GM19324 (cell line): ENCODE data around the gene CHCHD10.

ENCODE experiments used
- ATAC-seq: cut with Tn5 transposase; IDR thresholded peaks from one replicate; pipeline ENCODE4 v1.9.1; 2021; ENCODE audit warnings: mild to moderate bottlenecking, moderate library complexity; ENCODE audit not compliant: unreplicated experiment, low FRiP score

CHCHD10 gene

DNA sequence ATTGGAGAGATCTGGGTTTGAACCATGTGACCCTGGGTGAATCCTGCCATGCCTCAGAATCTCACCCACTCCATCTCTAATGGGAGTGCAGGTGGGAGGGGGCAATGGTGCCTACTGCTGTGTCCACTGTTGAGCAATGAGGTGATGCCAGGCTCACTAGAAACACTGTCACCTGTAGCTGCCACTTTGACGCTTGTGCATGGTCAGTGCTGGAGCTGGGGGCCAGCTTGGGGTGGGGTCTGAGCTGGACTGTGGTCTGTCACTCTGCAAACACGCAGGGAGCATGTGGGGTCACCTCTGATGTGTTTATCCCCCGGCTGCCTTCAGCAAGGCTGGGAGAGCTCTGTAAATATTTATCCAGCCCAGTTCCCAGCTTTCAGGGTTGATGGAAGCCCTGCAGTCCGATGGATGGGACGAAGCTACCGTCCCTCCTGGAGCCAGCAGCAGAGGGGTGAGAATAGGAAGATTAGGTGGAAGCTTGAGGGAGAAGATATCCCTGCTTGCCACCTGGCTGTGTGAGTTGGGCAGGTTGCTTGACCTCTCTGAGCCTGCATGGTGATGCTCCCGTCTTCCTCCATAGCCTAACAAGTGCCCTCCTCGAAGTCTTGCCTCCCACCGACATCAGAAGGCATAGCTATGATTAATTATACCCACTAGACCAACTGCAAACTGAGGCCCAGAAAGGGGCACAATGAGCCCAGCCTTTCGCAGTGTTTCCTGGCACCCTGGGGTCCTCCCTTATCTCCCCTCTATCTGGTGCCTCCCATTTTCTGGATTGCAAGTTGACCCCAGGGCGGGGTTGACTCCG lies 6.5 kb upstream of the CHCHD10 start:
- ATAC-seq = no peak

DNA sequence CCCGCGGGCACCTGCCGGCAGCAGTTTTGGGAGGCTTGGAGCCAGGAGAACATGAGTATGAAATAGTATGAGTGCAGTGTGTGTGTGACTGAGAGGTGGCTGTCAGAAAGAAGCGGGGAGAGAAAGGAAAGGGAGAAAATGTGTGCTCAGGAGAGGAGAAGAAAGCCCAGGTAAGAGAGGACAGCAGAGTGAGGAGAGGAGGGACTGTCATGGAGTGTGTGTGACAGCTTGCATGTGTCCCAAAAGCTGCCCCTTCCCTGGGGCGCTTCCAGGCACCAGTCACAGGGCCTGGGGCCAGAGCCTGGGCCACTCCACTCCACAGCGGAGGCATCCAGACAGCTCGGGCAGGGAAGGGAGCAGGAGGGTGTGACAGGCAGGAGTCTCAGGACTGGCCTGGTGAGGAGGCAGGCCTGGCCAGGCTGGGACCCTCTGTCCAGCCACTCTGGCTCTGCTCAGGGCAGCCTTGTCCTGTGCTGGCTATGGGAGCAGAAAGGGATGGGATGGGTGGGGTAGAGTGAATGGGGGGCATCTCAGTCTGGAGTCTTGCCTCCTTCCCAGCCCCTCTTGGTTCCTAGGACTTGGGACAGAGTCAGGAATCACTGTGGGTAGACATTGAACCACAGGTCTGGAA lies 5.8 kb upstream of the CHCHD10 start:
- no peak for ATAC-seq

DNA sequence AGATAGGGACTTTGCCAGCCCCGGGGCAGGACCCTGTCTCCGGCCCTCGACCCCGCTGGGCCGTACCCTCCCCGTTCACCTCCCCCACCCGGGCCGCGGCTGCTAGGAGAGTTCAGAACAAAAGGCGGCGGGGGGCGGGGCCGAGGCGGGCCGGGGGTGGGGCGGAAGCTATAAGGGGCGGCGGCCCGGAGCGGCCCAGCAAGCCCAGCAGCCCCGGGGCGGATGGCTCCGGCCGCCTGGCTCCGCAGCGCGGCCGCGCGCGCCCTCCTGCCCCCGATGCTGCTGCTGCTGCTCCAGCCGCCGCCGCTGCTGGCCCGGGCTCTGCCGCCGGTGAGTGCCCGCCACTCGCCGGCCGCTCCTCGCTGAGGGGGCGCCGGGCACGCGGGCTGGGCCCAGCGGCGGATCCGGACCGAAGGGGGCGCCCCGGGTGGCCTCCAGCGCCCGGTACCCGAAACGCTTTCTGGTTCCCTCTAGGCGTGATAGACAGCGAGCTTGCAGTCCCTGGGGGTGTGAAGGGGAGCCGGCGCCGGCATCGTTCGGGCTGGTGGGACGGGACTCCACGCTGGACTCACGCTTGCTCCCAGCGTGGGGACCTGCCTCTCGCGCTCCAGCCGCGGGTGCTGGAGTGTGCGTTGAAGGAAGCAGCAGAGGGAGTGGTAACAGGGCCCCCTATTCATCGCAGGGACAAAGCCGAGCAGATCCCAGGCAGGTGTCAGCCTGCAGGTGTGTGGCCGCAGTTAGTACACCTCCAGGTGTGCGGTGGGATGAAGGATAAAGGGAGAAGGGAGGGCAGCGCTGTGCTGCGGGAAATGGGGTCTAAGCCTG lies 5.1 kb upstream of the CHCHD10 start, which contains the start of gene MMP11:
MMP11 (plus strand) TSS at position 201 of the 825 bp plus-strand sequence; CDS start at position 223, 22 bp downstream.
- ATAC-seq = no peak

DNA sequence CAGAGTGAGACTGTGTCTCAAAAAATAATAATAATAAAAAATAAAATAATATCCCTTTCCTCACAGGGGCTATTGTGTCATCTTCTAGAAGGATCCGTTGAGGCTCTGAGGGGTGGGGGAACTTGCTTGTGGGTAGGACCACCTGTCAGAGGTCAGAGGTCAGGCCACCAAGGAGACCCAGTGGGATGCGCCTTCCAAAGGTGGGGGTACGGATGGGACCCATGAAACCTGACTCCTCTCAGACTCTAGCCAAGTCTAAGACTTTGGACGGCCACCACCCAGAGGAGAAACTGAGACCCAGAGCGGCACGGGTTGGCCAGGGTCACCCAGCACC lies 4.5 kb upstream of the CHCHD10 start:
- ATAC-seq = no peak

DNA sequence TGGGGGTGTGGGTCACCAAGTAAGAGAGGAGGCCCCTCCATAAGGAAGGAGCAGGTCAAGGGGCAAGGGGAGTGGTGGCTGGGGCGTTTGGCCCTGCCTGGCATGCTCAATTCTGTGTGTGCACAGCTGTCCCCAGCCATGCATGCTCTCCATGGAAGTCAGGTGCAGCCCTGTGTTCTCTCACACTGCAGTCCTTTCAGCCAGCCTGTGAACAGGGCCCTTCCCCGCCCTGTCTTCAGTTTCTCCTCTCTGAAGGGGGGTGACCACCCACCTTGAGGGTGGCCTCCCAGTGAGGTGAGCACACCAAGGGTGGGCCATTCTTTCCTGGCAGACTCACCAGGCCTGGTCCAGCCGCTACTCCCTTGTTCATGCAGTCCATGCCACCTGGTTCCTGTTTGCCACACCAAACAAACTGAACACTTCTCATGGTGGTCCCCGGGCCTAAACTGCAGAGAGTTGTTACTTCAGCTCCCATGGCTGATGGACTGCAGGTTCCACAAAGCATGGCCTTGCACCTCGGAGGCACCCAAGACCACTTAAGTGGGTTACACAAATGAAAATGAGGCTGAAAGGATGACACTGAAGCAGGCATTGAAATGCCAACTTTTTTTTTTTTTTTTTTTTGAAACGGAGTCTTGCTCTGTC lies 1.7 kb upstream of the CHCHD10 start:
- ATAC-seq = no peak

DNA sequence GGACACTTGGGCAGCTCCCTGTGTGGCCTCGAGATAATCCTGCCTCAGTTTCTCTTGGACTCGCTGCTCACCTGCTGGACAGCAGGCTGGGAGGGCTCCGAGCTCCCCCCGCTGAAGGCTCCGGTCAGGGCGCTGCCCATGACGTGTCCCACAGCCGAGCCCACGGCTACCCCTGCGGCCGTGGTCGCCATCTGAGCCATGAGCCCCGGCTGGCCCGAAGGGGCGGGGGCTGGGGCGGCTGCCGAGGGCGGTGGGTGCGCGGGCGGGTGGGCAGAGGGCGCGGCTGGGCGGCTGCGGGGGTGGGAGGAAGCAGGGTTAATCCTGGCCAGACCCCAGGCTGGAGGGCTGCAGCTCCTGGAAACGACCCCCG lies 484 bp downstream of the CHCHD10 start:
- no peak for ATAC-seq

DNA sequence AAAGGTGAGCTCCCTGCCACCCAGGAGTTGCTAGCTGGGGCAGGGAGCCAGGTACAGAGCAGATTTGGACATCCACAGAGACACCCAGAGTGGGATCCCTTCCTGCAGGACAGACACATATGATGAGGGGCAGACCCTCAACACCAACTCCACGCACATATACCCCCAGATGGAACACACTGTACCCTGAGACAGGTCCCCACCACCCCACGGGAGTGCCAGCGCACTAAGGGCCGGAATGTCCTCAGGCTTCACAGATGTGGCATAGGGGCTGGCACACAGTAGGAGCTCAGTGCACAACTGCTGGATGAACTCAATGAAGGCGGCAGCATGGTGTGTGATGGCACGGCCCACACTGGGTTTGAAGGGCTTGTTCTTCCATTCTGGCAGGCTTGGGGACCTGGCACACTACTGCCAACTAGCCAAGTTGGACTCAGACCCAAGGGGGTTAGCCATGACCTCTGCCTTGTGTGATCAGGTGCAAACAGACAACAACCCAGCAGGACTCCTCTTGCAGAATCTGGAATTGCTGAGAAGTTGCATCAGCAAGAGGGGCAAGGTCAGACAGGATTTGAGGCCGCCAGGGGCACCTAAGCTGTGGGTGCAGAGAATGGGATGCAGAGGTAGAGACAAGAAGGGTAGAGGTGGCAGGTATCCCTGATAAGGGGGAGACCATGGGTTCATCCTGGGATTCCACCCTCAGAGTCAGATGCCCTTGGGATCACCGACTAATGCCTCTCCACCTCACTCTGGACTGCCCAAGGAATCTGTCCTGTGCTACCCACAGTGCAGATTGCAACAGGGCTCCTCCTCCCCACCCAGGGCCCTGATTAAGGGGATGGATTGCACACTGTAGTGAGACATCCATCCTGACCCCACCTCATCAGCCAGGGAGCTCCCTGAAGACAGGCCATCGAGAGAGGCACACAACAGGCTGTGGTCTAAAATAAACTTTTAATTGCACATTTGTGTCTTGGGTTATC lies 2.6 kb downstream of the CHCHD10 start:
- ATAC-seq = no peak

DNA sequence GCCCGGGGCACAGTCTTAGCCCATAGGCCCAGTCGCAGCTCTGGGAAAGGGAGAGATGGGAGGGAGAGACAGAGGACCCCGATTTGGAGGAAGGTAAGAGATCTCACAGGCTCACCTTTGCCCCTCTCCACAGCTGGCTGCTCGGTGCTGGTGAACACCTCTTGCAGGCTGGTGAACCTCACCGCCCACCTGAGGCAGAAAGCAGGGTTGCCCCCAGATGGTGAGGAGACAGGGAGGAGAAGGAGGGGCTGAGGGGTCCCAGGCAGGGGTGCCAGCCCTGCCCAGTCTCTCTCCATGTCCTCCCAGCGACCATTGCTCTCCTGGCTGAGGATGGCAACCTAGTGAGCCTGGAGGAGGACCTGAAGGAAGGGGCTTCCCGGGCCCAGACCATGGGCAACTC lies 3.8 kb downstream of the CHCHD10 start:
- ATAC-seq = no peak

DNA sequence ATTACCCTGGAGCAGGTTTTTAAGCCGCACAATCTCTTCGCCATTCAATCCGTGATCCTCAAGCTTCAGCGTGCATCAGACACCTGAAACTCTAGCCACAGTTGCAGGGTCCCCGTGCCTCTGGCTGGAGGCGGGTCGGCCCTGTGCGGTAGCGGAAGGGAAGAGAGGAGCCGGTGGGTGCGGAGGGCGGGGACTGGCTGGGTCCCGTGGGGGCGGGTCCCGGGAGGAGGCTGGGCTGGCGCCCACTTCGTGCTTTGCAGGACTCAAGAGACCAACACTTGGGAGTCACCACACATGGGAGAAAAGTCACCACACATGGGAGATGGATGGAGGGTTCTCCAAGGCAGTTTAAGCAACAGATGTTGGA lies 4.2 kb downstream of the CHCHD10 start:
- ATAC-seq = no peak

DNA sequence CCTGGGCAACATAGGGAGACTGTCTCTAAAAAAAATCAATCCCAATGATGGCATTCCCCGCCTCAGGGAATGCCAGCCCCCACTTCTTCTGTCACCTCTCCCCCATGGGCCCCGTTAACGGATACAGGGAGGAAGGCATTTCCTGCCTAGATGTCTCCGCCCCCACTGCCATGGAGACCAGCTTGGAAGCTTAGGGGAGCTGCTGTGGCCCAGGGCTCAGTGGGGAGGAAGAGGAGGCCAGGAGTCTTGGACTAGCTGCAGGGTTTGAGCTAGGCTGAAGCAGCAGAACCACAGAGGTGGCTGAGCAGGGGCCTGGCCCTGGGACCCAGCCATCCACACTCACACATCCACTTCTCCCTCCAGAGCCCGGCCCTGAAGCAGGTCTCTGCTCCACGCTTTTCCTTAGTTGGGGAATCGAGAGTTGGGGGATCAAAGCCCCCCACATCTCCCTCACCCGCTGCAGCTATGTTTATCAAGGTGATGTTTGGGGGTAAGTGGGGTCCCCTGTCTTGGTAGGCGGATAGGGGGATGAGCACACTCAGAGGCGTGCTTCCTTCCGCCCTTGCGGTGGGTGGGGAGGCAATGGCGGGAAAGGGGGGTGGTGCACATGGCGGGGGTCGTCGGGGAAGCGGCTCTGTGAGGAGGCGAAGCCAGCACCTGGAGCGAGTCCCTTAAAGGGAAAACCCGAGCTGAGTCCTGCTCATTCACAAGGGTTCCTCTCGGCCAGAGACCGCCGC lies 4.8 kb downstream of the CHCHD10 start, which contains the start of gene C22orf15:
C22orf15 (plus strand) TSS at position 149 of the 737 bp plus-strand sequence; CDS start at position 466, 317 bp downstream.
- ATAC-seq = no peak

DNA sequence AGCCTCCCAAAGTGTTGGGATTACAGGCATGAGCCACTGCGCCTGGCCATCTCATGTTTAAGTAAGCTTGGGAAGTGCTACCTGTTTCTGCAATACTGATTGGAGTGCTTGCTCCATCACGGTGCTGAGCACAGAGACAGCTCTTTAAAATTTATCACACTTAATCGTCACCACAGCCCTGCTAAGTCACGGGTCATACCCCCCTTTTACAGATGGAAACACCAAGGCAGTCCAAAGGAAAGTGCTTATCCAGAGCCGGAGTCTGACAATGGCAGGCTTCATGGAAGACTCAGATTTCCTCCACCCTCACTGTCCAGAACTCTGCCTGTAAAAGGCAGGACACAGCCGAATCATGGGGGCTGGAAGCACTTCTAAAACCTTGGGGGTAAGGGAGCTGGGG lies 7.7 kb downstream of the CHCHD10 start:
- ATAC-seq = no peak

DNA sequence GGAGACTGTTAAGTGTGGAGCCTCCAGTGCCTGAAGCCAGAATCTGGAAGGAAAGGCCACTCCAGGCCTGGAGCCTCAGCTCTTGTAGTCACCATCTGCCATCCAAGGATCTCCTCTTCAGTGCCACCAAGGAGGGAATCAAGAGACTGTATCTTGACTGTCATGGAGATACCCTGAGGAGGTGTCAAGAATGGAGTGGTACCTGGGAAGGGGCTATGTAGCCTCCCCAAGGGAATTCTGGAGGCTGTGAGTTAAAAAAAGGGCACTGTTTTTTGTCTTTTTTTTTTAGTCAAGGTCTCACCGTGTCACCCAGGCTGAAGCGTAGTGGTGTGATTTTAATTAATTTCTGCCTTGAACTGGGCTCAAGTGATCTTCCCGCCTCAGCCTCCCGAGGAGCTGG lies 8.2 kb downstream of the CHCHD10 start:
- ATAC-seq = no peak

DNA sequence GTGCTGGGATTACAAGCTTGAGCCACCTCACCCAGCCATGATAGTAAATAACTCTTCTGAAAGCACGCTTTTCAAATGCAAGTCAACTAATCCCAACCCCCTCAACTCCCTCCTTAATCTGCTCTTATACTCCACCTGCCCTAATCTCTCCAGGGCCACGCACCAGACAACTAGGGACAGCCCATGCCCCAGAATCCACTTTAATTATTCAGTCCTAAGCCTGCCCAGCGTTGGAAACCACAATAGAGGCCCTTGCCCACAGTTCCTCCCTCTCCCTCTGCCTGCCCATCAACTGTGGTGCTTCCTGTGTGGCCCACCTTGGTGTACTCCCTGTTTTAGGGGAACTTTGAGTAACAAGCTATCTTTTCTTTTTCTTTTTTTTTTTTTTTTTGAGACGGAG lies 10.9 kb downstream of the CHCHD10 start:
- ATAC-seq = no peak

DNA sequence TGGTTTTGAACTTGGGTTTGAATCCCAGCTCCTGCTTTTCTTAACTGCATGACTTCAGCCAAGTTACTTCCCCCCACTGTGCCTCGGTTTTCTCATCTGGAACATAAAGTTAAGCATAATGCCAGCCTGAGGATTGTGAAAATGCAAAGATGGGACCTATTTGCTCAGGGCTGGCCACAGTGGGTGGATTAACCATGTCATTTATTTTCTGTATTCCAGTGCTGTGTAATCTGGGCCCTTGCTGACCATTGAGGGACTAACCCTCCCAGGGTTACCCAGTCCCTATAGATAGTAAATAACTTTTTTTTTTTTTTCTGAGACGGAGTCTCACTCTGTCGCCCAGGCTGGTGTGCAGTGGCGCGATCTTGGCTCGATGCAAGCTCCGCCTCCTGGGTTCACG lies 12.1 kb downstream of the CHCHD10 start:
- no peak for ATAC-seq

DNA sequence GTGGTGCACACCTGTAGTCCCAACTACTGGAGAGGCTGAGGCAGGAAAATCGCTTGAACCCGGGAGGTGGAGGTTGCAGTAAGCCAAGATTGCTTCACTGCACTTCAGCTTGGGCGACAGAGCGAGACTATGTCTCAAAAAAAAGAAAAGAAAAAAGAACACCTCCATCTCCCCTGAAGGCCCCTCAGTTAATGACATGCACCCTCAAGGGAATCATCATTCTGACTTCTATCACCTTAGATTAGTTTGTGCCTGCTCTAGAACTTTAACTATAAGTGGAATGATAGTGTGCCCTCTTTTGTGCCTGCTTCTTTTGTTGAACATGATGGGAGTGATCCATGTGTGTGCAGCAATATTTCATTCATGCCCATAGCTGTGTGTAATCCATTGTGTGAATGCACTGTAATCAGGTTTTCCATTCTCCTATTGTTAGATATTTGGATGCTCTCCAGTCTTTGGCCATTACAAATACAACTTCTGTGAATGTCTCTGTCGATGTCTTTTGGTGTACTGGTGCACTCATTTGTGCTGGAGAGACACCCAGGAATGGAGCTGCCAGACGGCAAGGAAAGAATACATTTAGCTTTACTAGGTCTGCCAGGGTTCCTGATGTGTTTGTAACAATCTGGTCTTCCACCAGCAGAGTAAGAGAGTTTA lies 12.7 kb downstream of the CHCHD10 start:
- no peak for ATAC-seq

DNA sequence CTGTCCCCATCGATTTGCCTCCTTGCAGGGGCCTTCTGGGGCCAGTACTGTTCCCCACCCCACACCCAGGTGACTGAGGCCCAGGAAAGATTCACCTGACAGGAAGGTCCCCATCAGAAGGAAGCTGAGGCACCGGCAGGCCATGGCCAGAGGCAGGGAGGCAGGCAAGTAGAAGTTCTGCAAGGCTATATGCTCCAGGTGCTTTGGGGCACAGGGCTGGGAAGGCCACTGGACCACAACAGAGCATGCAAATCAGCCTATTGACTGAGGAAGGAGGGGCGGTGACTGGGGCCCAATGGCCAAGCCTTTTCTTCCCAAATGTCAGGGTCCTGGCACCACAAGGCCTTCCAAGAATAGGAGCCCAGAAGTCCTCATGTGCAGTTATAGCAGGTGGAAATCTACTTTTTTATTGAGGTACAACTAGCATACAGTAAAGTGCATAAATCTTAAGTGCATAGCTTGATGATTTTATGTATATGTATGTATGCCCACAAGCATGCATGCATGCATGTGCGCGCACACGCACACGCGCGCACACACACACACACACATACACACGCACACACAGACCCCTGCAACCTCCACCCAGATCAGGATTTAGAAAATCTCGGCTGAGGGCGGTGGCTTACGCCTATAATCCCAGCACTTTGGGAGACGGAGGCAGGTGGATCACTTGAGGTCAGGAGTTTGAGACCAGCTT lies 13.4 kb downstream of the CHCHD10 start, which contains the start of gene VPREB3:
VPREB3 (minus strand) TSS at position 206 of the 700 bp plus-strand sequence; CDS start at position 144, 62 bp downstream.
- ATAC-seq = no peak

DNA sequence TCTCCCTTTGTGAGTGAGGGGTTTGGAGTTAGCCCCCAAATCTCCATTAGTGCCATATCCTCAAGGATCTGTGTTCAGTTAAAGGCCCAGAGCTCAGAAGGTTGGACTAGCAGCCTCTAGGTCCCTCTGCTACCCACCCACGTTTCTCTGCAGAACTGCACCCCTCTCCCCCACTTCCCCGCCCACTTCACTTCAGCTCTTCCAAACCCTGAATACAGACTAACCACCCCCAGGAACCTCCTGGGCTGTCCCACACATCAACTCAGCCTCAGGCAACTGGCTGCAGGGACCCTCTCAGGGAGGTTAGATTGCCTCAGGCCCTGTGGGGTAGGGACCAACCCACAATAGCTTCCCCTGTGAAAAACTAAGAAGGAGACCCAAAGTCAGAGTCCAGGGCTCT lies 14.4 kb downstream of the CHCHD10 start:
- ATAC-seq = no peak

DNA sequence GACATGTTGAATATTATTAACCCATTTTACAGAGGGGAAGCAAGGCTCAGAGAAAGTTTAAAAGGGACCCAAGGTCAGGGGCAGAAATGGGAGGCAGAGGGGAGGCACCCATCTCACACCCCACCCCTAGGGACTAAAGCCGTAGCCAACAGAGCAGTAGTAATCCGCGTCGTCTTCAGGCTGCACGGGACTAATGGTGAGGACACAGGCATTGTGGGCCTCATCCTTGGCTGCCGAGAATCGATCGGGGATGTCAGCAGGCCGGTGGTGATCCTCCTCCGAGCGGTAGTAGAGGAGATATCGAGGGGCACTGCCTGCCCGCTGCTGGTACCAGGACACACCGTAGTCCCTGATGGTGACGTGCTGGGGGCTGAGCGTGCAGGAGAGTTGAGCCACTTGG lies 15.0 kb downstream of the CHCHD10 start:
- no peak for ATAC-seq
